ENCODE results near the gene SHC3. TPM values are rescaled to one million over a fixed set of nuclear protein-coding genes. Genes with fewer than 3 reads are reported as not detected.

Gene SHC3
- total RNA-seq, 2 experiments from 2014 or later, result 0.03 TPM; not detected in 1

GRCh38 chr9:89139455-89139854, 39.2 kb downstream of the SHC3 start:
- DNase-seq (ENCODE audit: low spot score), result no peak
- H3K4me1 ChIP-seq (ENCODE audit: insufficient read depth, low read length, poor library complexity, severe bottlenecking), result no peaks in the 10 kb centered on the region
- H2AFZ ChIP-seq (ENCODE audit: low read length), result no peak overlapping the region
- intact Hi-C loops (cut with micrococcal nuclease; ENCODE audit: unreplicated experiment), result no loop called here
- no peaks in the 10 kb centered on the region for H3K79me2 ChIP-seq (ENCODE audit: insufficient read depth, low read depth, low read length)
- no peaks in the 10 kb centered on the region for H4K20me1 ChIP-seq (ENCODE audit: insufficient read depth, low read length)
- no TSS peak for BruUV-seq (replicated peaks)
- no peaks in the 10 kb centered on the region for H3K36me3 ChIP-seq (ENCODE audit: insufficient read depth, low read length)
- ChIA-PET CTCF (ENCODE audit: unreplicated experiment) (no interaction called here), POLR2A (no interaction called here)
- peaks cover 5% of the 10 kb centered on the region; the same call in 1 of the 2 replicates for H3K9me3 ChIP-seq (ENCODE audit: low read length)
- no peak overlapping the region for H3K4me3 ChIP-seq (ENCODE audit: low read depth, low read length, poor library complexity, severe bottlenecking)
- no peaks in the 10 kb centered on the region for H3K9me2 ChIP-seq (ENCODE audit: insufficient read depth, low read length)
- TF ChIP-seq EZH2phosphoT487 (IDR thresholded peaks at IDR 0.05; ENCODE audit: borderline replicate concordance, low read depth, low read length), result no peak
- TF ChIP-seq, protein P1, sequence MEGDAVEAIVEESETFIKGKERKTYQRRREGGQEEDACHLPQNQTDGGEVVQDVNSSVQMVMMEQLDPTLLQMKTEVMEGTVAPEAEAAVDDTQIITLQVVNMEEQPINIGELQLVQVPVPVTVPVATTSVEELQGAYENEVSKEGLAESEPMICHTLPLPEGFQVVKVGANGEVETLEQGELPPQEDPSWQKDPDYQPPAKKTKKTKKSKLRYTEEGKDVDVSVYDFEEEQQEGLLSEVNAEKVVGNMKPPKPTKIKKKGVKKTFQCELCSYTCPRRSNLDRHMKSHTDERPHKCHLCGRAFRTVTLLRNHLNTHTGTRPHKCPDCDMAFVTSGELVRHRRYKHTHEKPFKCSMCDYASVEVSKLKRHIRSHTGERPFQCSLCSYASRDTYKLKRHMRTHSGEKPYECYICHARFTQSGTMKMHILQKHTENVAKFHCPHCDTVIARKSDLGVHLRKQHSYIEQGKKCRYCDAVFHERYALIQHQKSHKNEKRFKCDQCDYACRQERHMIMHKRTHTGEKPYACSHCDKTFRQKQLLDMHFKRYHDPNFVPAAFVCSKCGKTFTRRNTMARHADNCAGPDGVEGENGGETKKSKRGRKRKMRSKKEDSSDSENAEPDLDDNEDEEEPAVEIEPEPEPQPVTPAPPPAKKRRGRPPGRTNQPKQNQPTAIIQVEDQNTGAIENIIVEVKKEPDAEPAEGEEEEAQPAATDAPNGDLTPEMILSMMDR (conservative IDR thresholded peaks at IDR 0.05; ENCODE audit: low read length), result no peak
- no peak overlapping the region for H3K4me2 ChIP-seq (ENCODE audit: low read length)
- no peak overlapping the region for H3K27ac ChIP-seq (ENCODE audit: low read depth, low read length, poor library complexity, severe bottlenecking)

GRCh38 chr9:89138463-89139390, 39.9 kb downstream of the SHC3 start:
- no peaks in the 10 kb centered on the region for H3K36me3 ChIP-seq (ENCODE audit: insufficient read depth, low read length)

GRCh38 chr9:89137542-89138462, 40.8 kb downstream of the SHC3 start:
- Histone ChIP-seq H2AFZ (ENCODE audit: low read length) (no peak overlapping the region), H4K20me1 (ENCODE audit: insufficient read depth, low read length) (no peaks in the 10 kb centered on the region), H3K4me1 (ENCODE audit: insufficient read depth, low read length, poor library complexity, severe bottlenecking) (no peaks in the 10 kb centered on the region), H3K9me3 (ENCODE audit: low read length) (peaks cover 5% of the 10 kb centered on the region; the same call in 1 of the 2 replicates), H3K4me3 (ENCODE audit: low read depth, low read length, poor library complexity, severe bottlenecking) (no peak overlapping the region), H3K4me2 (ENCODE audit: low read length) (no peak overlapping the region), H3K9me2 (ENCODE audit: insufficient read depth, low read length) (no peaks in the 10 kb centered on the region), H3K27ac (ENCODE audit: low read depth, low read length, poor library complexity, severe bottlenecking) (no peak overlapping the region), H3K79me2 (ENCODE audit: insufficient read depth, low read depth, low read length) (no peaks in the 10 kb centered on the region), H3K36me3 (ENCODE audit: insufficient read depth, low read length) (no peaks in the 10 kb centered on the region)
- BruUV-seq (replicated peaks), result no TSS peak
- DNase-seq (ENCODE audit: low spot score), result no peak
- CTCF ChIA-PET (ENCODE audit: unreplicated experiment), result no interaction called here
- TF ChIP-seq, protein P1 (conservative IDR thresholded peaks at IDR 0.05; ENCODE audit: low read length), result no peak
- TF ChIP-seq EZH2phosphoT487 (IDR thresholded peaks at IDR 0.05; ENCODE audit: borderline replicate concordance, low read depth, low read length), result no peak
- POLR2A ChIA-PET, result interaction anchor here (0.7 kb wide), 1 partner anchor 959 kb away, joined by 3 read pairs; no protein-coding TSS in a partner anchor
- intact Hi-C loops (cut with micrococcal nuclease; ENCODE audit: unreplicated experiment), result no loop called here

More at GRCh38 chr9:89138463-89139390, 39.9 kb downstream of the SHC3 start:
- no peaks in the 10 kb centered on the region for H3K9me2 ChIP-seq (ENCODE audit: insufficient read depth, low read length)
- H3K4me1 ChIP-seq (ENCODE audit: insufficient read depth, low read length, poor library complexity, severe bottlenecking), result no peaks in the 10 kb centered on the region
- no peak overlapping the region for H2AFZ ChIP-seq (ENCODE audit: low read length)
- no peak overlapping the region for H3K4me2 ChIP-seq (ENCODE audit: low read length)
- TF ChIP-seq EZH2phosphoT487 (IDR thresholded peaks at IDR 0.05; ENCODE audit: borderline replicate concordance, low read depth, low read length), result no peak
- POLR2A ChIA-PET, result interaction anchor here (0.7 kb wide), 1 partner anchor 958 kb away, joined by 3 read pairs; no protein-coding TSS in a partner anchor
- no peak for DNase-seq (ENCODE audit: low spot score)
- H3K4me3 ChIP-seq (ENCODE audit: low read depth, low read length, poor library complexity, severe bottlenecking), result no peak overlapping the region
- no TSS peak for BruUV-seq (replicated peaks)
- no peaks in the 10 kb centered on the region for H3K79me2 ChIP-seq (ENCODE audit: insufficient read depth, low read depth, low read length)
- CTCF ChIA-PET (ENCODE audit: unreplicated experiment), result no interaction called here
- H3K27ac ChIP-seq (ENCODE audit: low read depth, low read length, poor library complexity, severe bottlenecking), result no peak overlapping the region
- intact Hi-C loops (cut with micrococcal nuclease; ENCODE audit: unreplicated experiment), result no loop called here
- peaks cover 5% of the 10 kb centered on the region; the same call in 1 of the 2 replicates for H3K9me3 ChIP-seq (ENCODE audit: low read length)
- no peaks in the 10 kb centered on the region for H4K20me1 ChIP-seq (ENCODE audit: insufficient read depth, low read length)
